DMS79 treated with DMSO at 0.1 percent for 48 hours (cell line): ENCODE data around the gene C10orf120.

Experiments
- DNase-seq: peaks from one replicate; lab custom pipeline; 2025; lab: John Stamatoyannopoulos, UW

C10orf120 gene

DNA sequence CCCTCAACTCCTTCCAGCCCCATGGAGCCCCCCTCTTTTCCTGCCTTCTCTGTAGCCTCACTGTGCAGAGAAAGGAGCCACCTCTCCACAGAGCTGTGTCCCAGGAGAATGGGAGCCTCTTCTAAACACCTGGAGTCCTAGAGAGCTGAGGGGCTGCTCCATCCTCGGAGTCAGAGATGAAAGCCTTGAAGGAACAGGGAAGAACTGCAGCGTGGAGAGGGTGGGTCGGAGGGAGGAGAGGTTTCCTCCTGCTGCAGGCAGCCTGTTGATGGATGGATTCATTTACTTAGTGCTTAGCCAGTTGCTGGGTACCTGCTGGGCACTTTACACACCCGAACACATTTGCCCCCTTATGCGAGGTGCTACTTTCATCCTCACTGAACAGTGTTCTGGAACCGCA is 39.0 kb downstream of the C10orf120 start:
- no peak for DNase-seq

GRCh38 chr10:122659651-122660050 is 40.0 kb downstream of the C10orf120 start:
- no peak for DNase-seq

- DNase-seq: no peak
These were observed 40.5 kb downstream of the C10orf120 start for GRCh38 chr10:122659126-122659525.

DNA sequence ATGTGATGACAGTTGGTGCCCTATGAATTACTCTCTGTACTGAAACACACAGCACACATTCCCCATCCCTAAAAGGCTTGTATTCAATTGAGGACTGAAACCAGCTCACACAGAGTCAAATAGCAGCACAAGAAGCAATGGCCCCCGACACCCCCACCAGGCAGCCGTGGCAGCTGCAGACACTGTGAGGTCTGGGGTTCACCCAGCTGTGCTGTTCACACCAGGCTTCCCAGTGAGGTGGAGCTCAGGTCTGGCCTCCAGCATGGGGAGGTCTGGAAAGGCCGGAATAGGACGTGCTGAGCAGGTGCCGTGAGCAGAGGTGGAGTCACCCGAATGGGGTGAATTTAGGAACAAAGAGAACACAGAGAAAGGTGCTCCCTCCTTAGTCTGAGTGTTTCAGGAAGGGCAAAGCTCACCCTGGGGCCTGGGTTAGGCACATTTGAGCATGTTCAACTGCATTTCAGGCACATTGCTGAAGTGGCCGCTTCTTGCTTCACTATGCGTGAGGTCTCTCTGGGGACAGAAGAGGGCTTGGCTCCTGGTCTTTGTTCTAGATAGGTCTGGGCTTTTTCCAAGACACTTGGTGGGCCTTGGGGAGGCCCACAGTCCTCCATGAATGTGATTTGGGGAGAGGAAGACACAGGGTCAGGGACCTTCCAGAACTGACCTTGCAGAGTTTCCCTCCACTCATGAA is 41.1 kb downstream of the C10orf120 start:
- no peak for DNase-seq

DNA sequence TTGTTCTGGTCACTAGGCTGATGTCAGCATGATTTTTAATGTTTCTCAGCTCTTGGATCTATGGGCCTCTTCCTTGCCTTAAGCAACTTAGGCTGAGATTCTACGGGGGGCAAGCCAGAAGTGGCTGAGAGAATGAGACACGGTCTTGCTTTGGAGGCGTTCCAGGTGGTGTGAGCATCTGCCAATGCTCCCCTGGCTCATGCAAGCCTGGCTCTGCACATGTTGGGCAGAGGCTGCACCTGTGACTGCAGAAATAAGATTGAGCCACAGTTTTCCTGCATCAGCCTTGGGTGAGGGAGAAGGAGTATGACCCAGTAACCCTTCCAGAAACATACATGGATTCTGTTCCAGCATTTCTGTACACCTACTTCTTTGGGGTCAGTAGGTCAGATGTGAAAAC is 41.9 kb downstream of the C10orf120 start:
- DNase-seq: peak; percentile 27

DNA sequence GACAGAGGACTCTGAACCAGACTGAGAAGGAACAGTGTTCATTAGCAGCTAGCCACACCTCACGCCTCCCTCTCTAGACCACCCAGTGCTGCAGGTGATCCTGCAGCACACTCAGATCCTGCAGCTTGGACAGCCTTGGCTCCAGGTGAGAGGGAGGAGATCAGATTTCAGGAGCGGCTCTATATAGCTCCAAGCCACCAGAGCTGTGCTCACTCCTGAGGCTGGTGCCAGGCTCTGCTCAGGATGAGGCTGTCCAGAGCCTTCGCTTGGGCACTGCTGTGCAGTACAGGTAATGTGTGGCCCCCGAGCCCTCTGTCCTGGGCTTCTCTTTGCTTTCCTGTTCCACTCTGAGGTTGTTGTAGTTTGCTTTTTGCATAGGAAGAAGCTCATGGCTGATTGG is 42.4 kb downstream of the C10orf120 start:
- peak; percentile 16 for DNase-seq

DNA sequence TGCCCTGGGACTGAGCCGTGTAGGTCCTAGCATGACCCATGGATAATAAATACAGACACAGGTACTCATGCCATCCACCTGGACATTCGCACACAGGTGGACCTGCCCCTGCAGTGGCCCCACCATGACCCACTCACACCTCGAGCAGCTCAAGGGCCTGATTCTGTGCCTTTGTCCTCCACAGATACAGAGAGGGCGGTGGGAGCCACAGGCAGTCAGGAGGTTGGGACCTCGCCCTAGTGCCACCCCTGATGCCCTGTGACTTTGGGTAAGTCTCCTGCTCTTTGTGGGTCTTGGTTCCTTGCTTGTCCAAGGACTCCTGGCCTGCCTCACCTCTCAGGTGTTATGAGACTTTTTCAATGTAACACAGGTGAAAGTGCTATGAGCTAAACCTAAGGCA is 42.9 kb downstream of the C10orf120 start:
- DNase-seq: no peak

- no peak for DNase-seq
These were observed 43.3 kb downstream of the C10orf120 start for GRCh38 chr10:122656308-122656705.

DNA sequence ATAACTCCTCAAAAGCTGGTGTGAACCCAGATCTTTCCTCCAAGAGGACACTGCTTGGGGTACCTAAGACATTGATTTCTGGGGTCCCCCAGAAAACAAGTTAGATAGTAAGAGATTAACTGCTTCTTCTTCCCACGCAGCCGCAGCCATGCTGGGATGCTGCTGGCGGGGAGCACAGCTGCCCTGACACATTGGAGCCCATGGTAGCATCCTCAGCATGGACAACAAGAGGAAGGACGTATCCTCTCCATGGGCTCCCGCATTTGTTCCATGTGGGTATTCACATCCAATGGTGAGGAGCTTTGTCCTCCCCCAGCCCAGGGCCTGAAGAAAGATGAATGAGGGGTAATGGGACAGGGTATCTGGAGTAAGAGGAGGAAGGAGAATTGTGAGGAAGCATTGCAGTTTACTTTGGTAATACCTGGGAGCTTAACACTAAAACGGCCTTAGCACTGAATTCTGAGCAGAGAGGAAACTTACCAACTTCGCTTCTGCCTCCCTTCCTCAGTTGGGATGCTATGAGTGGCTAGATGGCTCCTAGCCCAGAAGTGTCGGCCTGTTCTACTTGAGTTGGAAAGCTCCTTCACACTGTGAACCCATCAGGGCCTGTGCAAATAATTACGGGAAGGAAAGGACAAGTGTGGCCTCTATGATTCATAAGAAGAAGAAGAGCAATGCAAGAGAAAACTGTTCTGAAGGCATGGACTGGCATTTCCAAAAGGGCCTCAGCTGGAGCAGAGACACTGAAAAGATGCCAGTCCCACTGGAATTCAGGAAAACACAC is 43.9 kb downstream of the C10orf120 start:
- DNase-seq: peak; percentile 45

- no peak for DNase-seq
These were observed 49.3 kb downstream of the C10orf120 start for GRCh38 chr10:122650331-122650730.

DNA sequence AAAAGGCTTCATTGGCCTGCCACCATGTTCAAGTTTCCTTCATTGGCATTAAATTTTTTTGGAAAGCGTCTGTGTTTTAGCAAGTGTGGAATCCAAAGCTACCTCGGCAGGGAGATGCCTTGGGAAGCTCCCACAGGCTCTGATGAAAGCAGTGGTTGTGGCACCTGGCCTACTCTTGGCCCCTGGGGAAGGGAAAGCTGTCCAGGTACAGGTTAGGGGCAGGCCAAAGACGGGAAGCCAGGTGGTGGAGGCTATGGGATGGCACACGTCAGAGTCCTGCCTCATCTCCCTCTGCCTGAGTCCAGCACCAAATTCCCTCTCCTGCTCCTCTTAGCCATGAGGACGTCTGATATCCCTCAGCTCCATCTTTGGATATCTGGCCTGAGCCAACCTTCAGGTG is 49.7 kb downstream of the C10orf120 start:
- no peak for DNase-seq

DNA sequence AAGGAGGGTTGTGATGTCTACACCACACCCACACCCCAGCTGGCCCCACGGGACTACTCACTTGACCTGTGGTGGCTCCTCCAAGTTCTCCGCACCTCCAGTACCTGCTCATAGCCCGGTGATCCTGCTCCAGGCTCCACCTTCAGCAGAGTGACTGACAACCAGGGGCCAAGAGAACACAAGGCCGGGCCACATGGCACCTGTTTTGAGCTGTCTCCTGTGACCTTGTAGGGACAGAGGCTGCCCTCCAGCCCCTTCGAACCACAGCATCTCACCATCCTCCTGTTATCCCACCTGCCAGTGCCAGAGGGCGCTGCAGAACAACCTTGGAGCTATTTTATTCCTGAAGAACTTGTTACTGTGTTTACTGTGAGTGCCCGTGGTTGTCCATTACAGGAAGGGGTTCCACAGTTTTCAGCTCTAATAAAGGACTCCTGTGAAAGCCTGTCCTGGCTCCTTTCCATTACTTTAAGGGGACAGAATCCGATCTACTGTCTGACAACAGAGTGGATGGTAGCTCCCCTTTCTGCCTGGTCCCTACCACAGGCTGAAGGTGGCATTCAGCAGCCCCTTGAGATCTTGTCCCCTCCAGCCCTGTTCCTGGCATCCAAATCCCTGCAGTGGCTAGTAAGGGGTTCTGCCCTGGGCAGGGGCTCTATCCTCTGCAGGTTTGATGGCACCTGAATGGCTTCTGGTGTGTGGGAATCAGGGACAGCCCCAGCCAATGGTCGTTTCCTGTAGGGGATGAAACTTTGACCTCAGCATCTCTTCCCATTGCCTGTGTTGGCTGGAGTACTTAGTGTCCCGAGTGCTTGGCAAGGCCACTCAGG is 50.8 kb downstream of the C10orf120 start:
- DNase-seq: peak; percentile 13
